Suprapubic skin (tissue), 4 donors: Measurements from ENCODE around the gene NAA20.

Experiments
- CTCF ChIP-seq, 2 donors: fragments of 200-600 bp in 1 of 2; fragments of 450-650 bp in 1 of 2; sonication (generic) in 1 of 2; IDR thresholded peaks; one replicate each; pipeline ENCODE4 v1.5.1; 2016 to 2019; ENCODE audit warnings: antibody characterized with exemption in 2 of 2, mild to moderate bottlenecking in 1 of 2, moderate library complexity in 1 of 2
- EP300 ChIP-seq: sonication (generic); formaldehyde crosslinking; IDR thresholded peaks from one replicate; pipeline ENCODE4 v1.6.1; 2017; ENCODE audit warnings: antibody characterized with exemption
- POLR2A ChIP-seq, 2 donors: fragments of 450-650 bp; IDR thresholded peaks; one replicate each; pipeline ENCODE4 v1.6.1; 2017; ENCODE audit warnings: antibody characterized with exemption in 2 of 2, mild to moderate bottlenecking in 2 of 2, moderate library complexity in 2 of 2
- POLR2AphosphoS5 ChIP-seq, 3 donors: sonication (generic); formaldehyde crosslinking; IDR thresholded peaks; one replicate each; pipeline ENCODE4 v1.6.1; 2017; ENCODE audit warnings: antibody characterized with exemption in 3 of 3

GRCh38 chr20:20051767-20052073, 34.6 kb downstream of the NAA20 start:
- TF ChIP-seq CTCF (IDR thresholded peaks at IDR 0.05) (no peak), POLR2A (IDR thresholded peaks at IDR 0.05) (no peak), EP300 (no peak), POLR2AphosphoS5 (IDR thresholded peaks at IDR 0.05) (no peak)
